H9 (cell line): ENCODE results near the gene PRPH. TPM values are rescaled to one million over a fixed set of nuclear protein-coding genes. Genes with fewer than 3 reads are reported as not detected.

Experiments
- DNase-seq: peaks from one replicate; pipeline ENCODE4 v3.0.0-alpha.2; 2017
- H2AFZ ChIP-seq: one replicate; pipeline ENCODE4 v1.6.1; 2013; ENCODE audit warnings: mild to moderate bottlenecking, low read length, control low read depth, moderate library complexity
- H2AK5ac ChIP-seq: 2 replicates; pipeline ENCODE4 v1.6.1; 2013; ENCODE audit warnings: low read length, control low read depth, mixed read lengths; ENCODE audit not compliant: insufficient read length
- H2BK120ac ChIP-seq: one replicate; pipeline ENCODE4 v1.6.1; 2013; ENCODE audit warnings: low read depth, mild to moderate bottlenecking, low read length, control low read depth, inconsistent platforms; ENCODE audit not compliant: poor library complexity, severe bottlenecking
- H2BK12ac ChIP-seq: 2 replicates; pipeline ENCODE4 v1.6.1; 2013; ENCODE audit warnings: low read length, control low read depth, mixed read lengths, low read depth; ENCODE audit not compliant: insufficient read length
- H2BK15ac ChIP-seq: 2 replicates; pipeline ENCODE4 v1.6.1; 2013; ENCODE audit warnings: low read depth, low read length, control low read depth
- H2BK20ac ChIP-seq: one replicate; pipeline ENCODE4 v1.6.1; 2013; ENCODE audit warnings: low read depth, mild to moderate bottlenecking, low read length, control low read depth, inconsistent platforms; ENCODE audit not compliant: poor library complexity, severe bottlenecking
- H2BK5ac ChIP-seq: 2 replicates; pipeline ENCODE4 v1.6.1; 2013; ENCODE audit warnings: low read length, control low read depth, mixed read lengths; ENCODE audit not compliant: insufficient read length
- H3K14ac ChIP-seq: 2 replicates; pipeline ENCODE4 v1.6.1; 2013; ENCODE audit warnings: low read length, control low read depth; ENCODE audit not compliant: insufficient read depth
- H3K18ac ChIP-seq: 2 replicates; pipeline ENCODE4 v1.6.1; 2013; ENCODE audit warnings: low read depth, mild to moderate bottlenecking, mixed read lengths, low read length, control low read depth; ENCODE audit not compliant: insufficient read length
- H3K23ac ChIP-seq: 2 replicates; pipeline ENCODE4 v1.6.1; 2013; ENCODE audit warnings: low read length, control low read depth, mixed read lengths, low read depth; ENCODE audit not compliant: insufficient read length
- H3K23me2 ChIP-seq: 2 replicates; pipeline ENCODE4 v1.6.1; 2013; ENCODE audit warnings: low read depth, mild to moderate bottlenecking, mixed read lengths, low read length, control low read depth; ENCODE audit not compliant: insufficient read length, poor library complexity, severe bottlenecking
- H3K27ac ChIP-seq: 2 replicates; pipeline ENCODE4 v1.5.1; 2013; ENCODE audit warnings: low read length, control low read depth, mixed read lengths, low read depth; ENCODE audit not compliant: insufficient read length
- H3K27me3 ChIP-seq: 2 replicates; pipeline ENCODE4 v1.6.1; 2013; ENCODE audit warnings: low read length, control low read depth, inconsistent platforms; ENCODE audit not compliant: insufficient read depth
- H3K4ac ChIP-seq: 2 replicates; pipeline ENCODE4 v1.6.1; 2013; ENCODE audit warnings: low read depth, mild to moderate bottlenecking, control low read depth, inconsistent platforms, low read length, moderate library complexity
- H3K4me1 ChIP-seq: 2 replicates; pipeline ENCODE4 v1.6.1; 2013; ENCODE audit warnings: low read length, control low read depth, inconsistent platforms; ENCODE audit not compliant: insufficient read depth
- H3K4me2 ChIP-seq: 2 replicates; pipeline ENCODE4 v1.6.1; 2013; ENCODE audit warnings: low read length, control low read depth, mixed read lengths; ENCODE audit not compliant: insufficient read length, insufficient read depth
- H3K56ac ChIP-seq: 2 replicates; pipeline ENCODE4 v1.6.1; 2013; ENCODE audit warnings: low read depth, mild to moderate bottlenecking, mixed read lengths, low read length, control low read depth; ENCODE audit not compliant: insufficient read length
- H3K79me1 ChIP-seq: 2 replicates; pipeline ENCODE4 v1.6.1; 2013; ENCODE audit warnings: low read depth, mild to moderate bottlenecking, moderate library complexity, low read length, control low read depth, inconsistent platforms; ENCODE audit not compliant: insufficient read depth, poor library complexity, severe bottlenecking
- H3K79me2 ChIP-seq: 2 replicates; pipeline ENCODE4 v1.6.1; 2013; ENCODE audit warnings: low read length, control low read depth, inconsistent platforms; ENCODE audit not compliant: insufficient read depth
- H3K9ac ChIP-seq: 2 replicates; pipeline ENCODE4 v1.6.1; 2013; ENCODE audit warnings: low read length, control low read depth, mixed read lengths; ENCODE audit not compliant: insufficient read length; ENCODE audit errors: extremely low read depth
- H3K9me3 ChIP-seq: one replicate; pipeline ENCODE4 v1.6.1; 2013; ENCODE audit warnings: low read depth, low read length, inconsistent platforms; ENCODE audit not compliant: control insufficient read depth
- H3T11ph ChIP-seq: one replicate; pipeline ENCODE4 v1.6.1; 2013; ENCODE audit warnings: mild to moderate bottlenecking, low read length, control low read depth, inconsistent platforms
- H4K20me1 ChIP-seq: one replicate; pipeline ENCODE4 v1.6.1; 2013; ENCODE audit not compliant: control insufficient read depth, insufficient read length, insufficient read depth
- H4K5ac ChIP-seq: 2 replicates; pipeline ENCODE4 v1.6.1; 2013; ENCODE audit warnings: low read depth, mild to moderate bottlenecking, mixed read lengths, low read length, control low read depth; ENCODE audit not compliant: insufficient read length
- H4K8ac ChIP-seq: replicated peaks from 2 replicates; pipeline ENCODE4 v1.6.1; 2013; ENCODE audit warnings: low read length, control low read depth, mixed read lengths, low read depth; ENCODE audit not compliant: insufficient read length
- H4K91ac ChIP-seq: 2 replicates; pipeline ENCODE4 v1.6.1; 2013; ENCODE audit warnings: low read depth, mild to moderate bottlenecking, moderate library complexity, mixed read lengths, low read length, control low read depth; ENCODE audit not compliant: insufficient read length
- H3K27ac Mint-ChIP-seq, 3 experiments: 2 replicates in 2 of 3; 3 replicates in 1 of 3; pipeline ENCODE4 v1.8.0; 2020 to 2021; ENCODE audit warnings: mixed read lengths in 3 of 3, mild to moderate bottlenecking in 1 of 3, moderate library complexity in 1 of 3
- H3K27me3 Mint-ChIP-seq: 2 replicates; pipeline ENCODE4 v1.8.0; 2021; ENCODE audit warnings: low read depth, mild to moderate bottlenecking, moderate library complexity, mixed read lengths
- H3K36me3 Mint-ChIP-seq, 3 experiments: 2 replicates in 2 of 3; 3 replicates in 1 of 3; pipeline ENCODE4 v1.8.0; 2020 to 2021; ENCODE audit warnings: low read depth in 3 of 3, mixed read lengths in 3 of 3; ENCODE audit not compliant: insufficient read depth in 1 of 3
- H3K4me1 Mint-ChIP-seq, 2 experiments: 2 replicates each; pipeline ENCODE4 v1.8.0; 2020; ENCODE audit warnings: mixed read lengths in 2 of 2
- H3K4me3 Mint-ChIP-seq, 2 experiments: 2 replicates in 1 of 2; 3 replicates in 1 of 2; pipeline ENCODE4 v1.8.0; 2020 to 2021; ENCODE audit warnings: mild to moderate bottlenecking in 2 of 2, mixed read lengths in 2 of 2, moderate library complexity in 1 of 2
- H3K9me3 Mint-ChIP-seq, 2 experiments: 2 replicates in 1 of 2; 3 replicates in 1 of 2; pipeline ENCODE4 v1.8.0; 2020; ENCODE audit warnings: mild to moderate bottlenecking in 2 of 2, mixed read lengths in 2 of 2, moderate library complexity in 1 of 2
- CTCF ChIP-seq: fragments of 200-600 bp; sonication (generic); conservative IDR thresholded peaks from 3 replicates; pipeline ENCODE4 v1.8.0; 2021; ENCODE audit warnings: antibody characterized with exemption, mild to moderate bottlenecking
- WGBS: extraction: QIAGEN DNeasy Blood & Tissue Kit; methylation state at CpG from one replicate; pipeline ENCODE4 v1.1.7; 2013; ENCODE audit warnings: missing lambda C conversion rate, low lambda C conversion rate, mixed read lengths; ENCODE audit not compliant: insufficient read length; ENCODE audit errors: extremely low coverage; 5-methylcytosine and 5-hydroxymethylcytosine counted together
- total RNA-seq: library from RNA; stranded (reverse); gene quantifications from 2 replicates; pipeline ENCODE4 v1.2.1, GENCODE V29; 2021

Gene PRPH
- total RNA-seq, 1 experiment from 2014 or later = 1.1 TPM

GRCh38 chr12:49334681-49335080 lies 39.7 kb downstream of the PRPH start:
- Mint-ChIP-seq H3K9me3 (peaks cover 0 to 3% of the 10 kb centered on the region in 2 experiments; a peak in 1 of 5 replicates), H3K27ac (no peak overlapping the region), H3K4me1 (peaks cover 22 to 30% of the 10 kb centered on the region in 2 experiments), H3K4me3 (no peak overlapping the region), H3K27me3 (peaks cover 72% of the 10 kb centered on the region), H3K36me3 (peaks cover 6 to 17% (median 15%) of the 10 kb centered on the region in 3 experiments; a peak in 6 of 7 replicates)
- Histone ChIP-seq H4K91ac (no peak overlapping the region), H3K79me2 (no peaks in the 10 kb centered on the region), H3K23ac (no peak overlapping the region), H4K5ac (no peak overlapping the region), H3K4ac (no peak overlapping the region), H3K9ac (no peak overlapping the region), H2BK5ac (no peak overlapping the region), H2BK20ac (no peak overlapping the region), H3K4me1 (no peaks in the 10 kb centered on the region), H2BK120ac (no peak overlapping the region), H3K56ac (no peak overlapping the region), H3K4me2 (no peak overlapping the region), H4K20me1 (no peaks in the 10 kb centered on the region), H3K27ac (no peak overlapping the region), H2AFZ (no peak overlapping the region), H3K9me3 (no peaks in the 10 kb centered on the region), H3K27me3 (peaks cover 48% of the 10 kb centered on the region; the same call in 1 of the 2 replicates), H3T11ph (no peak overlapping the region), H3K14ac (no peak overlapping the region), H2BK15ac (no peak overlapping the region), H2AK5ac (no peak overlapping the region), H3K18ac (no peak overlapping the region), H2BK12ac (no peak overlapping the region), H4K8ac (no peak overlapping the region), H3K23me2 (peaks cover 9% of the 10 kb centered on the region), H3K79me1 (no peaks in the 10 kb centered on the region)
- WGBS = 100% methylated on average over 5 of the region's 12 CpGs
- no peak for DNase-seq
- TF ChIP-seq CTCF = no peak
